ENCODE results near the gene DNMT3A. TPM values are rescaled to one million over a fixed set of nuclear protein-coding genes. Genes with fewer than 3 reads are reported as not detected.
"Not testable (repeated sequence)": the region's sequence is repeated elsewhere in the genome, so short reads cannot be mapped to it uniquely, and the experiment has no call there.

DNMT3A gene
- total and polyA plus RNA-seq, 2 experiments from 2014 or later = 2.5 to 18.4 TPM

GRCh38 chr2:25274868-25275574, 66.7 kb downstream of the DNMT3A start:
- H3F3A ChIP-seq (ENCODE audit: insufficient read depth) = no peaks in the 10 kb centered on the region
- H3K36me3 ChIP-seq (ENCODE audit: low read depth) = no peaks in the 10 kb centered on the region
- no peak overlapping the region for H3K4me3 ChIP-seq
- DNase-seq = no peak
- 85 to 87% methylated on average over 18 to 27 of the region's 27 CpGs for WGBS, 2 experiments (ENCODE audit: low coverage in 1 of 2, low lambda C conversion rate in 2 of 2, missing lambda C conversion rate in 2 of 2)
- no peaks in the 10 kb centered on the region for H3K4me1 ChIP-seq (ENCODE audit: insufficient read depth)
- no peak overlapping the region for H3K27ac ChIP-seq
- H3K79me2 ChIP-seq (ENCODE audit: insufficient read depth) = no peaks in the 10 kb centered on the region
- H2AFZ ChIP-seq = no peak overlapping the region
- no peak overlapping the region for H3K4me2 ChIP-seq (ENCODE audit: unreplicated experiment)
- no peaks in the 10 kb centered on the region for H4K20me1 ChIP-seq (ENCODE audit: insufficient read depth)
- in situ Hi-C loops (cut with MboI) = no loop called here
- no peaks in the 10 kb centered on the region for H3K9me3 ChIP-seq (ENCODE audit: low read depth)
- H3K9ac ChIP-seq = no peak overlapping the region
- no peaks in the 10 kb centered on the region for H3K9me2 ChIP-seq (ENCODE audit: insufficient read depth)
- TF ChIP-seq EZH2phosphoT487 (IDR thresholded peaks at IDR 0.05; ENCODE audit: insufficient read depth, low read depth) (no peak), EZH2 (IDR thresholded peaks at IDR 0.05; ENCODE audit: insufficient read depth, poor library complexity, severe bottlenecking) (no peak)
- no peaks in the 10 kb centered on the region for H3K27me3 ChIP-seq (replicated peaks; ENCODE audit: insufficient read depth)

GRCh38 chr2:25273985-25274535, 67.7 kb downstream of the DNMT3A start:
- Histone ChIP-seq H4K20me1 (ENCODE audit: insufficient read depth) (no peaks in the 10 kb centered on the region), H3K4me1 (ENCODE audit: insufficient read depth) (no peaks in the 10 kb centered on the region), H2AFZ (no peak overlapping the region), H3K4me2 (ENCODE audit: unreplicated experiment) (no peak overlapping the region), H3K36me3 (ENCODE audit: low read depth) (no peaks in the 10 kb centered on the region), H3K9me3 (ENCODE audit: low read depth) (no peaks in the 10 kb centered on the region), H3F3A (ENCODE audit: insufficient read depth) (no peaks in the 10 kb centered on the region), H3K9me2 (ENCODE audit: insufficient read depth) (no peaks in the 10 kb centered on the region), H3K9ac (no peak overlapping the region), H3K79me2 (ENCODE audit: insufficient read depth) (no peaks in the 10 kb centered on the region), H3K4me3 (no peak overlapping the region), H3K27me3 (replicated peaks; ENCODE audit: insufficient read depth) (no peaks in the 10 kb centered on the region), H3K27ac (no peak overlapping the region)
- in situ Hi-C loops (cut with MboI) = no loop called here
- DNase-seq = no peak
- TF ChIP-seq EZH2 (IDR thresholded peaks at IDR 0.05; ENCODE audit: insufficient read depth, poor library complexity, severe bottlenecking) = no peak
- no peak for TF ChIP-seq EZH2phosphoT487 (IDR thresholded peaks at IDR 0.05; ENCODE audit: insufficient read depth, low read depth)
- 94 to 97% methylated on average over 5 of the region's 5 CpGs for WGBS, 2 experiments (ENCODE audit: low coverage in 1 of 2, low lambda C conversion rate in 2 of 2, missing lambda C conversion rate in 2 of 2)

GRCh38 chr2:25272705-25273104, 69.0 kb downstream of the DNMT3A start:
- H3F3A ChIP-seq (ENCODE audit: insufficient read depth); H3K4me3 ChIP-seq; H3K4me2 ChIP-seq (ENCODE audit: unreplicated experiment); H3K9me3 ChIP-seq (ENCODE audit: low read depth); H3K27ac ChIP-seq; H3K79me2 ChIP-seq (ENCODE audit: insufficient read depth); H3K27me3 ChIP-seq (replicated peaks; ENCODE audit: insufficient read depth); H4K20me1 ChIP-seq (ENCODE audit: insufficient read depth); H3K36me3 ChIP-seq (ENCODE audit: low read depth); H3K9me2 ChIP-seq (ENCODE audit: insufficient read depth); H3K9ac ChIP-seq; H2AFZ ChIP-seq; DNase-seq; H3K4me1 ChIP-seq (ENCODE audit: insufficient read depth); in situ Hi-C loops (cut with MboI): not testable (repeated sequence)
- 86 to 90% methylated on average over 7 to 9 of the region's 9 CpGs for WGBS, 2 experiments (ENCODE audit: low coverage in 1 of 2, low lambda C conversion rate in 2 of 2, missing lambda C conversion rate in 2 of 2)

DNA sequence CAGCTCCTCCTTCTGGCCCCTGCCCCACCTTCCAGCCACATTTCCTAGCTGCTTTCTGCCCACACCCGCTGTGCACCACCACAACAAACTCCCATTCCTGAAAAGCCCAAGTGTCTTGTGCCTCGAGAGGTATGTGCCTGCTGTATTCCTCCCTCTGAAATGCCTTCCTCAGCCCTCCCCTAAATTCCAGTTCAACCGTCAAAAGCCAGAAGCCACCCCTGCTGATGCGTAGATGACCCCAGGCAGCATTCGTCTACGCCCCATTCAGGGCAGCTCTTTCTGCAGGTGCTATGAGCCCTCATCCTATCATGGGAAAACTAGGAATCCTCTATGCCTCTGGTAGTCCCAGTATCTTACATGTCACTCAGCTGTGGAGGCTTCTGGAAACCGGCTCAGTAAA, 71.7 kb downstream of the DNMT3A start:
- Histone ChIP-seq H3K79me2 (ENCODE audit: insufficient read depth) (no peaks in the 10 kb centered on the region), H3K9ac (no peak overlapping the region), H3K4me1 (ENCODE audit: insufficient read depth) (no peaks in the 10 kb centered on the region), H3K27ac (no peak overlapping the region), H3K27me3 (replicated peaks; ENCODE audit: insufficient read depth) (no peaks in the 10 kb centered on the region), H4K20me1 (ENCODE audit: insufficient read depth) (no peaks in the 10 kb centered on the region), H2AFZ (no peak overlapping the region), H3K9me3 (ENCODE audit: low read depth) (no peaks in the 10 kb centered on the region), H3K9me2 (ENCODE audit: insufficient read depth) (no peaks in the 10 kb centered on the region), H3F3A (ENCODE audit: insufficient read depth) (no peaks in the 10 kb centered on the region), H3K4me2 (ENCODE audit: unreplicated experiment) (no peak overlapping the region), H3K4me3 (no peak overlapping the region), H3K36me3 (ENCODE audit: low read depth) (no peaks in the 10 kb centered on the region)
- TF ChIP-seq EZH2phosphoT487 (IDR thresholded peaks at IDR 0.05; ENCODE audit: insufficient read depth, low read depth) (no peak), EZH2 (IDR thresholded peaks at IDR 0.05; ENCODE audit: insufficient read depth, poor library complexity, severe bottlenecking) (no peak)
- in situ Hi-C loops (cut with MboI) = no loop called here
- WGBS, 2 experiments (ENCODE audit: low coverage in 1 of 2, low lambda C conversion rate in 2 of 2, missing lambda C conversion rate in 2 of 2) = 83 to 88% methylated on average over 7 of the region's 7 CpGs
- DNase-seq = no peak
